Activated naive CD8-positive, alpha-beta T cell treated with anti-CD3 and anti-CD28 coated beads for 36 hours (primary cell): ENCODE results near the gene GPC5. TPM values are rescaled to one million over a fixed set of nuclear protein-coding genes. Genes with fewer than 3 reads are reported as not detected.
"Not testable (repeated sequence)": the region's sequence is repeated elsewhere in the genome, so short reads cannot be mapped to it uniquely, and the experiment has no call there.

Experiments used
- DNase-seq: peaks from one replicate; pipeline ENCODE4 v3.0.0; 2021
- H3K27ac Mint-ChIP-seq: one replicate; pipeline ENCODE4 v1.8.0; 2022; ENCODE audit warnings: mild to moderate bottlenecking, moderate library complexity, mixed read lengths
- H3K27me3 Mint-ChIP-seq: one replicate; pipeline ENCODE4 v1.8.0; 2022; ENCODE audit warnings: mild to moderate bottlenecking, mixed read lengths
- H3K36me3 Mint-ChIP-seq: one replicate; pipeline ENCODE4 v1.8.0; 2021; ENCODE audit warnings: mild to moderate bottlenecking, mixed read lengths
- H3K4me1 Mint-ChIP-seq: one replicate; pipeline ENCODE4 v1.8.0; 2021; ENCODE audit warnings: mixed read lengths
- H3K4me3 Mint-ChIP-seq: one replicate; pipeline ENCODE4 v1.8.0; 2022; ENCODE audit warnings: mild to moderate bottlenecking, moderate library complexity, mixed read lengths
- H3K9me3 Mint-ChIP-seq: one replicate; pipeline ENCODE4 v1.8.0; 2022; ENCODE audit warnings: mixed read lengths
- total RNA-seq, 2 experiments: library from RNA; stranded (reverse); gene quantifications; one replicate each; pipeline ENCODE4 v1.2.3, GENCODE V29; 2021

The GPC5 gene
- total RNA-seq, 2 experiments from 2014 or later: 0.23 TPM; not detected in 1

DNA sequence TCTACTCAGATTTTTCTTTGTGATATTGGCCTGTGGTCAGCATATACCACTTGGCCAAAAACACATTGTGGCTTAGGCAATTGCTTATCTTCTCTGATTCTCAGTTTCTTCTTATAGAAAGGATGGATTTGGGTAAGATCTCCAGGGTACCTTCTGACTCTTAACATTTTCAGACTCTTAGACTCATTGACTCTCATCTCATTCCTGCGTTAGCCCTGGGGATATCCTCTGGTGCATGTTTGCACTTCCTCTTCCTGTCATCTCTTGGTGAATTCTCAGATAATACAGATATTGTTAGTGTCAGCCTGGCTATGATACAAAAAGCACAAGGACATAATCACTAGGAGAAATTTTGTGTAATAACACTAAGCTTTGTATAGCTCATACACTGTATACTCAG, 1335.6 kb downstream of the GPC5 start:
- no peaks in the 10 kb centered on the region for H3K4me1 Mint-ChIP-seq
- peaks cover 3% of the 10 kb centered on the region for H3K9me3 Mint-ChIP-seq
- no peak overlapping the region for H3K4me3 Mint-ChIP-seq
- DNase-seq: no peak
- no peaks in the 10 kb centered on the region for H3K36me3 Mint-ChIP-seq
- no peak overlapping the region for H3K27ac Mint-ChIP-seq
- H3K27me3 Mint-ChIP-seq: no peaks in the 10 kb centered on the region

- Mint-ChIP-seq H3K36me3 (no peaks in the 10 kb centered on the region), H3K4me3 (no peak overlapping the region), H3K4me1 (no peaks in the 10 kb centered on the region), H3K27ac (no peak overlapping the region), H3K9me3 (peaks cover 3% of the 10 kb centered on the region), H3K27me3 (no peaks in the 10 kb centered on the region)
- DNase-seq: no peak
Measured at GRCh38 chr13:92734545-92734944, 1336.1 kb downstream of the GPC5 start.

- H3K4me3 Mint-ChIP-seq: no peak overlapping the region
- H3K36me3 Mint-ChIP-seq: no peaks in the 10 kb centered on the region
- H3K4me1 Mint-ChIP-seq: no peaks in the 10 kb centered on the region
- no peak overlapping the region for H3K27ac Mint-ChIP-seq
- no peak for DNase-seq
- H3K9me3 Mint-ChIP-seq: peaks cover 3% of the 10 kb centered on the region
- H3K27me3 Mint-ChIP-seq: no peaks in the 10 kb centered on the region
Measured at GRCh38 chr13:92735909-92736308, 1337.5 kb downstream of the GPC5 start.

DNA sequence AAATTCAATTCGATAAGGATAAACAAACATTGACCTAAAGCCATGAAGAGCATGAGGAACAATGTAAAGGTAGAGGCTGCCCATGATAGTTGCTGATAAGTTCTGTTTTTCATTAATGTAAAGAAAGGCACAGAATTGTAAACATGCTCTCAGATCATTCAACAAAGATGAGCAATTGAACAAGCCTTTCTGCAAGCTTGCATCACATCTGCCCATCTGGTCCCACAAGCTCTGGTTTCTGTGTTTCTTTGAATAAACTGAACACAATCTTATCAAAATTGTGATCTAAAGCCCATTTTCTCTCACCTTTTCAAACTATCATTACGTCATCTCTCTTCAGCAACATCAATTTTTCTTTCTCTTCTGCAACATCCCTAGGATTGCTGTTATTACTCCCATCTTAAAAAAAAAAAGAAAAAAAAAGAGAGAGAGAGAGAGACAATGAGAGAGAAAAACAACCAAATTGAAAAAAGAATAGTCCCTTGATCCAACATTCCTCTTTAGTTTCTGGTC, 1340.9 kb downstream of the GPC5 start:
- Mint-ChIP-seq H3K4me3 (no peak overlapping the region), H3K27ac (no peak overlapping the region), H3K27me3 (no peaks in the 10 kb centered on the region), H3K4me1 (no peaks in the 10 kb centered on the region), H3K9me3 (peaks cover 3% of the 10 kb centered on the region), H3K36me3 (no peaks in the 10 kb centered on the region)
- no peak for DNase-seq

DNA sequence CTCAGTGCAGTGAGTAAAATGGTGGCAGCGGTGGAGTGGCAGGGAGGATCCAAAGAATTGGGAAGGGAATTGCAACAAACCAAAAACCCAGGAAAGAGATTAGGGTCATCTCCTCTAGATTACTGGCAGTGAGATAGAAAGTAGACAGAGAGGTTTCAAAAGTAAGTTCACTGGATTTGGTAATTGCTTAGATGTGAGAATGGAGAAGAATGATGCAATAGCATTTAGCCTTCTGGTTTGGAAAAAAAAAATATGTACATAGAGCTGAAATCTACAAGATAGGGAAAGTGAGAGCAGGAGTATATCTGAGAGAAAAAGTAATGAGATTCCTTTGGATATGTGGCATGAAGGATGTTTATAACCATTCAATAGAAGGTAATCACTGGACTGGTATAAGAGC, 1345.6 kb downstream of the GPC5 start:
- no peak for DNase-seq
- Mint-ChIP-seq H3K4me1 (no peaks in the 10 kb centered on the region), H3K27me3 (no peaks in the 10 kb centered on the region)

GRCh38 chr13:92745258-92745657, 1346.8 kb downstream of the GPC5 start:
- no peak for DNase-seq
- H3K4me3 Mint-ChIP-seq: no peak overlapping the region
- H3K36me3 Mint-ChIP-seq: no peaks in the 10 kb centered on the region
- H3K27me3 Mint-ChIP-seq: no peaks in the 10 kb centered on the region
- peaks cover 4% of the 10 kb centered on the region for H3K9me3 Mint-ChIP-seq
- H3K27ac Mint-ChIP-seq: no peak overlapping the region
- no peaks in the 10 kb centered on the region for H3K4me1 Mint-ChIP-seq

More for the DNA sequence above, 1345.6 kb downstream of the GPC5 start:
- Mint-ChIP-seq H3K9me3 (peaks cover 4% of the 10 kb centered on the region), H3K27ac (no peak overlapping the region), H3K36me3 (no peaks in the 10 kb centered on the region), H3K4me3 (no peak overlapping the region)

GRCh38 chr13:92752705-92753104, 1354.3 kb downstream of the GPC5 start:
- DNase-seq, H3K9me3 Mint-ChIP-seq: not testable (repeated sequence)

GRCh38 chr13:92761710-92762109, 1363.3 kb downstream of the GPC5 start:
- Mint-ChIP-seq H3K4me1 (no peaks in the 10 kb centered on the region), H3K27ac (no peak overlapping the region), H3K27me3 (no peaks in the 10 kb centered on the region), H3K4me3 (no peak overlapping the region), H3K9me3 (peaks cover 16% of the 10 kb centered on the region), H3K36me3 (no peaks in the 10 kb centered on the region)
- no peak for DNase-seq

More at GRCh38 chr13:92752705-92753104, 1354.3 kb downstream of the GPC5 start:
- H3K4me3 Mint-ChIP-seq, H3K27ac Mint-ChIP-seq, H3K36me3 Mint-ChIP-seq, H3K27me3 Mint-ChIP-seq, H3K4me1 Mint-ChIP-seq: not testable (repeated sequence)

DNA sequence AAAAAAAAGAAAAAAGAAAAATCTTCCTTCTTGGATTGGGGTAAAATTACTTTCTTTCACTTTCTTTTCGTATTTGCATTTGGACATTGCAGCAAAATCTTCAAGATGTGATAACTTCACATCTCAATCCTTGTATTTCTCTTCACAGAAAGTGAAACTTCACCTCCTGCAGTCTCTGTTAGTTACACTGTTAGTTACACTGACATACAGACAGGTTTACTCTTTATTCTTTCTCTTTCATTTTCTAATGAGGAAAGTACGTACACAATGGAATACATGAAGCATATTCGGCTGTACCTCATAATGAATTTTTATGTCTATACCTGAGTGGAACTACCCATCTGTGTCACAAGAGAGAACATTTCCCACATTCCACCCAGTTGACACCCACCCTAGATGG, 1369.0 kb downstream of the GPC5 start:
- Mint-ChIP-seq H3K4me1 (no peaks in the 10 kb centered on the region), H3K4me3 (no peak overlapping the region), H3K36me3 (no peaks in the 10 kb centered on the region), H3K27me3 (no peaks in the 10 kb centered on the region), H3K9me3 (peaks cover 9% of the 10 kb centered on the region), H3K27ac (no peak overlapping the region)
- no peak for DNase-seq

DNA sequence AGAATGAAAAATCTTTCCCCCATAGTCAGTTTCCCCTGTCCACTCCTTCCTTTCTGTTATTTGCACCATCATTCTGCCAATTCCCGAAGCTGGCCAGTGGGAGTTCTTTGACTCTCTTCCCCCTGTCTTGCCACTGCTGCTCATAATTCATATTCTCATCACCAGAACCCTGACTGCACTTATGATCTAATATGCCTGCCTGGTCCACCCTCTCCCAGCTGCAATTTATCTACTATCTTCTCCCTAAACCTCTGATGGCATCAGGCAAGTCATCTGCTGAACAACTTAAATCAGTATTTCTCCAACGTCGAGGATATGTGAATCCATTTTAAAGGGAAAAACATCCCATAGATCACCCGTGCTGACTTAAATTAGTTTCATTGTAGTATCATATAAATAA, 1370.2 kb downstream of the GPC5 start:
- no peak overlapping the region for H3K27ac Mint-ChIP-seq
- H3K4me3 Mint-ChIP-seq: no peak overlapping the region

GRCh38 chr13:92769046-92769445, 1370.6 kb downstream of the GPC5 start:
- H3K4me1 Mint-ChIP-seq: no peaks in the 10 kb centered on the region
- H3K9me3 Mint-ChIP-seq: peaks cover 8% of the 10 kb centered on the region
- no peak overlapping the region for H3K27ac Mint-ChIP-seq
- DNase-seq: no peak
- no peaks in the 10 kb centered on the region for H3K27me3 Mint-ChIP-seq
- H3K4me3 Mint-ChIP-seq: no peak overlapping the region
- H3K36me3 Mint-ChIP-seq: no peaks in the 10 kb centered on the region

More for the DNA sequence above, 1370.2 kb downstream of the GPC5 start:
- DNase-seq: no peak
- Mint-ChIP-seq H3K9me3 (peaks cover 5% of the 10 kb centered on the region), H3K4me1 (no peaks in the 10 kb centered on the region), H3K36me3 (no peaks in the 10 kb centered on the region), H3K27me3 (no peaks in the 10 kb centered on the region)

DNA sequence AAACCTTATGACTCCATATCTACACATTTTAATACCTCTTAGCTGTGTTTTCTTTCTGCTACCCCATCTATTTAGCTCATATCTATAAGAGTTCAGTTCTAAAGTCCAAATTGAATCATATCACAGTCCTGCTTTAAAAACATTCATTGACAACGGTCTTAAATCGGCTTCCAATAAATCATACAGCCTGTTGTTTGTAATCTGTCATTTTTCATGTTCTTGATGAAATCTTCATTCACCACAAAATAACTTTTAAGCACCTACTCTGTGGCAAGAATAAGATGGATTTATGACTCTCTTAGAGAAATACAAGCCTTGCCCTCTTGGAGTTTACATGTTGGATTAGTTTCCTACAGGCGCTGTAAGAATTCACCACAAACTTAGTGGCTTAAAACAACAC, 1377.2 kb downstream of the GPC5 start:
- no peak for DNase-seq
- peaks cover 11% of the 10 kb centered on the region for H3K9me3 Mint-ChIP-seq
- no peaks in the 10 kb centered on the region for H3K4me1 Mint-ChIP-seq
- no peaks in the 10 kb centered on the region for H3K27me3 Mint-ChIP-seq
- H3K36me3 Mint-ChIP-seq: no peaks in the 10 kb centered on the region
- no peak overlapping the region for H3K4me3 Mint-ChIP-seq
- H3K27ac Mint-ChIP-seq: no peak overlapping the region

DNA sequence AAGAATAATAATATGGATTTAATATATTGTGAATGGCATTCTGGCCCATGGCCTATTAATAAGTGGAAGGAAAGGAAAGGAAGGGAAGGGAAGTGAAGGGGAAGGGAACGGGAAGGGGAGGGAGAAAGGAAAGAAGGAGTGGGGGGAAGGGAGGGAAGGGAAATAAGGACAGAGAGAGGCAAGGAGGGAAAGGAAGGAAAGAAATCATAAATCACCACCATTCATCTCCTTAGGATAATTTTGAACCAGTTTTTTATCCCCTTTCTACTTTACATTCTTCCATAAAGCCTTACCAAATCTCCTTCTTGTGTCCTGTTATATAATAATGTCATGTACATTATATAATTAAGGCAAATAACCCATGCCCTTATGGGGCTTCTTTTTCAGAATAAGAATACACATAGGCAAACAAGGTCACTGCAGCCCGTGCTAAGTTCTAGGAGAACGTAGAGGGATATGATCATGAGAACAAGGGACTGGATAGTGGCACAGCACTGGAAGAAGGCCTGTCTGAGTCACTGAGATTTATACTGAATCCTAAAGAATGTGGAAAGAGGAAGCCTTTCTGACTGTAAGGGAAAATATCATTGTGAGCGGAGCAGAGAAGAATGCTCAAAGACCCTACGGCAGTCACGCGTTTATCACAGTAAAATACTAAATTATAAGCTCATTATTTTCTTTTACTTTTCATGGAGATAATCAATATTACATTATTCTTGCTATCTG, 1383.7 kb downstream of the GPC5 start:
- DNase-seq: no peak
- no peak overlapping the region for H3K27ac Mint-ChIP-seq
- no peaks in the 10 kb centered on the region for H3K27me3 Mint-ChIP-seq
- no peaks in the 10 kb centered on the region for H3K36me3 Mint-ChIP-seq
- no peaks in the 10 kb centered on the region for H3K4me1 Mint-ChIP-seq
- peaks cover 1% of the 10 kb centered on the region for H3K9me3 Mint-ChIP-seq
- H3K4me3 Mint-ChIP-seq: no peak overlapping the region

GRCh38 chr13:92802776-92803175, 1404.4 kb downstream of the GPC5 start:
- H3K36me3 Mint-ChIP-seq: no peaks in the 10 kb centered on the region
- H3K27me3 Mint-ChIP-seq: no peaks in the 10 kb centered on the region
- H3K4me1 Mint-ChIP-seq: peaks cover 3% of the 10 kb centered on the region
- no peak for DNase-seq
- no peak overlapping the region for H3K27ac Mint-ChIP-seq
- H3K9me3 Mint-ChIP-seq: peaks cover 2% of the 10 kb centered on the region
- H3K4me3 Mint-ChIP-seq: no peak overlapping the region

DNA sequence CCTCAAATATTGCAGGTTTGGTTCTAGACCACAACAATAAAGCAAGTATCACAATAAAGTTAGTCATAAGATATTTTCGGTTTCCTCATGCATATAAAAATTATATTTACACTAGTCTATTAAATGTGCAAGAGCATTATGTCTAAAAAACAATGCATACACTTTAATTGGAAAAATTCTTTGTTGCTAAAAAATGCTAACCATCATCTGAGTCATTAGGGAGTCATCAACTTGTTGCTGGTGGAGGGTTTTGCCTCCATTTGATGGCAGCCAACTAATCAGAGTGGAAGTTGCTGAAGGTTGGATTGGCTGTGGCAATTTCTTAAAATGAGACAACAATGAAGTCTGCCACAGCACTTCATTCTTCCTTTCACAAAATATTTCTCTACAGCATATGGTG, 1405.9 kb downstream of the GPC5 start:
- Mint-ChIP-seq H3K9me3 (peaks cover 2% of the 10 kb centered on the region), H3K27me3 (no peaks in the 10 kb centered on the region), H3K27ac (no peak overlapping the region), H3K36me3 (no peaks in the 10 kb centered on the region), H3K4me3 (no peak overlapping the region), H3K4me1 (peaks cover 3% of the 10 kb centered on the region)
- DNase-seq: no peak

- H3K4me3 Mint-ChIP-seq: no peak overlapping the region
- H3K27me3 Mint-ChIP-seq: no peaks in the 10 kb centered on the region
- no peak for DNase-seq
- H3K9me3 Mint-ChIP-seq: peaks cover 2% of the 10 kb centered on the region
- H3K36me3 Mint-ChIP-seq: no peaks in the 10 kb centered on the region
- H3K4me1 Mint-ChIP-seq: peaks cover 3% of the 10 kb centered on the region
- H3K27ac Mint-ChIP-seq: no peak overlapping the region
Measured at GRCh38 chr13:92804926-92805325, 1406.5 kb downstream of the GPC5 start.
